Transverse colon (tissue), 4 donors: Measurements from ENCODE around the gene TMC7. TPM values are rescaled to one million over a fixed set of nuclear protein-coding genes. Genes with fewer than 3 reads are reported as not detected.

ENCODE experiments used
- DNase-seq: peaks from one replicate; pipeline ENCODE4 v3.0.0-alpha.2; 2019
- H3K27ac ChIP-seq, 4 donors: fragments of 200-600 bp; sonication (generic); 2 replicates each; pipeline ENCODE4 v1.5.1; 2016 to 2018; ENCODE audit warnings: inconsistent platforms in 4 of 4
- H3K27me3 ChIP-seq: fragments of 200-600 bp; sonication (generic); 2 replicates; pipeline ENCODE4 v1.5.1; 2017; ENCODE audit warnings: inconsistent platforms
- H3K36me3 ChIP-seq, 4 donors: fragments of 200-600 bp; sonication (generic); 2 replicates each; pipeline ENCODE4 v1.5.1; 2017 to 2019; ENCODE audit warnings: inconsistent platforms in 4 of 4
- H3K4me1 ChIP-seq, 4 donors: fragments of 200-600 bp; sonication (generic); 2 replicates each; pipeline ENCODE4 v1.5.1; 2017 to 2020; ENCODE audit warnings: inconsistent platforms in 4 of 4
- H3K4me3 ChIP-seq, 4 donors: fragments of 200-600 bp; sonication (generic); 1 replicate in 1 of 4; 2 replicates in 3 of 4; pipeline versions ENCODE4 v1.5.1 to v1.6.1; 2017 to 2019; ENCODE audit warnings: inconsistent platforms in 4 of 4
- H3K9me3 ChIP-seq, 2 donors: fragments of 200-600 bp; sonication (generic); 2 replicates each; pipeline ENCODE4 v1.5.1; 2017 to 2019; ENCODE audit warnings: inconsistent platforms in 2 of 2
- EP300 ChIP-seq: sonication (generic); formaldehyde crosslinking; IDR thresholded peaks from one replicate; pipeline ENCODE4 v1.6.1; 2017; ENCODE audit warnings: antibody characterized with exemption, low read depth
- POLR2A ChIP-seq: fragments of 450-650 bp; IDR thresholded peaks from one replicate; pipeline ENCODE4 v1.6.1; 2016; ENCODE audit warnings: antibody characterized with exemption, mild to moderate bottlenecking, moderate library complexity
- POLR2AphosphoS5 ChIP-seq, 3 donors: sonication (generic); formaldehyde crosslinking; IDR thresholded peaks; one replicate each; pipeline ENCODE4 v1.6.1; 2016; ENCODE audit warnings: antibody characterized with exemption in 3 of 3
- WGBS, 2 donors: methylation state at CpG; one replicate each; pipeline ENCODE4 v1.1.5; 2018; ENCODE audit warnings: low coverage in 1 of 2; 5-methylcytosine and 5-hydroxymethylcytosine counted together
- in situ Hi-C, 4 donors: fragments of 200-750 bp; cut with MboI; loops; one replicate each; pipeline versions ENCODE4 v1.15.0 to v1.15.1; 2017; ENCODE audit warnings: low sequenced_read_pairs in 3 of 4, low pct_ligation_motif_present in 1 of 4, low pct_unique_long_range_greater_than_20kb in 1 of 4
- intact Hi-C: fragments of 100-400 bp; cut with DNase I; formaldehyde crosslinking; loops from one replicate; pipeline ENCODE4 v1.15.1; 2023; ENCODE audit warnings: low total_unique reads
- total RNA-seq, 4 donors: library from RNA; depleted of rRNA; stranded (reverse); fragments of >200 nt; gene quantifications; one replicate each; pipeline ENCODE4 v1.1.0, GENCODE V29; 2016
- TF ChIP-seq, protein P1 (sequence below), 5 experiments: fragments of 200-600 bp in 3 of 5; fragments of 450-650 bp in 2 of 5; sonication (generic) in 3 of 5; IDR thresholded peaks; 1 replicate in 2 of 5; 2 replicates in 3 of 5; pipeline ENCODE4 v1.5.1; 2016 to 2017; ENCODE audit warnings: antibody characterized with exemption in 5 of 5, inconsistent platforms in 3 of 5, mild to moderate bottlenecking in 2 of 5, moderate library complexity in 1 of 5

TMC7 gene
- total RNA-seq, 4 donors from 2014 or later, result 4.4 to 9.7 (median 6.2) TPM

GRCh38 chr16:19075511-19075910, 91.8 kb downstream of the TMC7 start:
- in situ Hi-C loops, result loop anchor here in 3 of 4 donors (10.0 to 25.0 kb wide), 3 partner anchors 101 to 437 kb away; partner anchors contain the start of genes CCP110 (in 2 of the 3) and GDE1 (in 2 of the 3)
- TF ChIP-seq, protein P1, sequence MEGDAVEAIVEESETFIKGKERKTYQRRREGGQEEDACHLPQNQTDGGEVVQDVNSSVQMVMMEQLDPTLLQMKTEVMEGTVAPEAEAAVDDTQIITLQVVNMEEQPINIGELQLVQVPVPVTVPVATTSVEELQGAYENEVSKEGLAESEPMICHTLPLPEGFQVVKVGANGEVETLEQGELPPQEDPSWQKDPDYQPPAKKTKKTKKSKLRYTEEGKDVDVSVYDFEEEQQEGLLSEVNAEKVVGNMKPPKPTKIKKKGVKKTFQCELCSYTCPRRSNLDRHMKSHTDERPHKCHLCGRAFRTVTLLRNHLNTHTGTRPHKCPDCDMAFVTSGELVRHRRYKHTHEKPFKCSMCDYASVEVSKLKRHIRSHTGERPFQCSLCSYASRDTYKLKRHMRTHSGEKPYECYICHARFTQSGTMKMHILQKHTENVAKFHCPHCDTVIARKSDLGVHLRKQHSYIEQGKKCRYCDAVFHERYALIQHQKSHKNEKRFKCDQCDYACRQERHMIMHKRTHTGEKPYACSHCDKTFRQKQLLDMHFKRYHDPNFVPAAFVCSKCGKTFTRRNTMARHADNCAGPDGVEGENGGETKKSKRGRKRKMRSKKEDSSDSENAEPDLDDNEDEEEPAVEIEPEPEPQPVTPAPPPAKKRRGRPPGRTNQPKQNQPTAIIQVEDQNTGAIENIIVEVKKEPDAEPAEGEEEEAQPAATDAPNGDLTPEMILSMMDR (IDR thresholded peaks at IDR 0.05), result no peak
- TF ChIP-seq EP300 (no peak), POLR2A (no peak)
- H3K27me3 ChIP-seq, result no peaks in the 10 kb centered on the region
- no peak for DNase-seq
- intact Hi-C loops, result no loop called here
- WGBS, 2 donors, result 93 to 94% methylated on average over 3 to 12 of the region's 12 CpGs
- H3K36me3 ChIP-seq, result peaks cover 0 to 36% (median 13%) of the 10 kb centered on the region in 4 donors
- no peaks in the 10 kb centered on the region for H3K9me3 ChIP-seq
- no peak overlapping the region for H3K27ac ChIP-seq
- H3K4me3 ChIP-seq, result no peak overlapping the region
- no peaks in the 10 kb centered on the region for H3K4me1 ChIP-seq

- Histone ChIP-seq H3K9me3 (no peaks in the 10 kb centered on the region), H3K27me3 (no peaks in the 10 kb centered on the region), H3K4me1 (no peaks in the 10 kb centered on the region), H3K4me3 (no peak overlapping the region), H3K36me3 (peaks cover 0 to 37% (median 17%) of the 10 kb centered on the region in 4 donors), H3K27ac (no peak overlapping the region)
- no peak for TF ChIP-seq POLR2A
- TF ChIP-seq, protein P1 (IDR thresholded peaks at IDR 0.05), result no peak
- TF ChIP-seq EP300, result no peak
- no peak for TF ChIP-seq POLR2AphosphoS5 (IDR thresholded peaks at IDR 0.05)
- intact Hi-C loops, result no loop called here
- in situ Hi-C loops, result loop anchor here in 3 of 4 donors (10.0 to 25.0 kb wide), 3 partner anchors 103 to 434 kb away; partner anchors contain the start of genes CCP110 (in 2 of the 3) and GDE1 (in 2 of the 3)
- 85 to 89% methylated on average over 6 of the region's 6 CpGs for WGBS, 2 donors
- no peak for DNase-seq
Observed at GRCh38 chr16:19077879-19078278, 94.1 kb downstream of the TMC7 start.

- Histone ChIP-seq H3K4me3 (no peak overlapping the region), H3K4me1 (peaks cover 4 to 19% (median 13%) of the 10 kb centered on the region in 4 donors), H3K27ac (no peak overlapping the region), H3K36me3 (peaks cover 0 to 24% (median 9%) of the 10 kb centered on the region in 4 donors), H3K27me3 (no peaks in the 10 kb centered on the region), H3K9me3 (no peaks in the 10 kb centered on the region)
- intact Hi-C loops, result no loop called here
- TF ChIP-seq, protein P1 (IDR thresholded peaks at IDR 0.05), result no peak
- TF ChIP-seq EP300 (no peak), POLR2A (no peak), POLR2AphosphoS5 (IDR thresholded peaks at IDR 0.05) (no peak)
- in situ Hi-C loops, result loop anchor here (5.0 to 25.0 kb wide), 5 partner anchors 91 to 429 kb away; partner anchors contain the start of genes CCP110 (in 2 of the 4) and GDE1 (in 2 of the 4)
- 76 to 89% methylated on average over 1 of the region's 1 CpG for WGBS, 2 donors
- DNase-seq, result no peak
Observed at GRCh38 chr16:19083670-19084069, 99.9 kb downstream of the TMC7 start.

DNA sequence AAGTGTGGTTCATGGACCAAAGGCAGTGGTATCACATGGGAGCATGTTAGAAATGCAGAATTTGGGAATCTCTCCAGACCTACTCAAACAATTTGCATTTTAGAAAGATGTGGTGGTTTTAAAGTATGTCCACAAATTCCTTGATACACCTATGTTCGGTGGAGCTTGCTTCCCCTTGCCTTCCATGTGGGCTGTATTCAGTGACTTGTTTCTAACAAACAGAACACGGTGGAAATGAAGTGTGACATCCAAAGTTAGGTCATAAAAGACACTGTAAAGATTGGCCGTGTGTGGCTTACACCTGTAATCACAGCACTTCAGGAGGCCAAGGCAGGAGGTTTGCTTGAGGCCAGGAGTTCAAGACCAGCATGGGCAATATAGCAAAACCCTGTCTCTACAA, 100.4 kb downstream of the TMC7 start:
- 71 to 73% methylated on average over 3 of the region's 3 CpGs for WGBS, 2 donors
- peaks cover 4 to 19% (median 13%) of the 10 kb centered on the region in 4 donors for H3K4me1 ChIP-seq
- no peaks in the 10 kb centered on the region for H3K27me3 ChIP-seq
- no peak overlapping the region for H3K4me3 ChIP-seq
- H3K27ac ChIP-seq, result no peak overlapping the region
- intact Hi-C loops, result no loop called here
- DNase-seq, result no peak
- in situ Hi-C loops, result loop anchor here (5.0 to 25.0 kb wide), 5 partner anchors 91 to 428 kb away; partner anchors contain the start of genes CCP110 (in 2 of the 4) and GDE1 (in 2 of the 4)
- H3K36me3 ChIP-seq, result peaks cover 0 to 19% (median 6%) of the 10 kb centered on the region in 4 donors
- TF ChIP-seq, protein P1 (IDR thresholded peaks at IDR 0.05), result no peak
- no peak for TF ChIP-seq EP300
- no peak for TF ChIP-seq POLR2A
- no peak for TF ChIP-seq POLR2AphosphoS5 (IDR thresholded peaks at IDR 0.05)
- no peaks in the 10 kb centered on the region for H3K9me3 ChIP-seq
